ENCODE data around the gene REXO2.

REXO2 gene

GRCh38 chr11:114441921-114442320 lies 2.7 kb downstream of the REXO2 start:
- no peaks in the 10 kb centered on the region for H3K27me3 ChIP-seq (ENCODE audit: control insufficient read depth, insufficient read depth, low read length)
- H3K9ac ChIP-seq (ENCODE audit: low read depth, low read length): no peak overlapping the region
- H3K36me3 ChIP-seq (ENCODE audit: control insufficient read depth, insufficient read depth, low read length): peaks cover 49% of the 10 kb centered on the region
- no peak overlapping the region for H3K4me3 ChIP-seq (ENCODE audit: low read depth, low read length)
- H3K9me3 ChIP-seq (ENCODE audit: control insufficient read depth, insufficient read depth, low read length): no peaks in the 10 kb centered on the region
- H3K4me1 ChIP-seq (ENCODE audit: control insufficient read depth, insufficient read depth, low read length): peaks cover 37% of the 10 kb centered on the region
- no peak overlapping the region for H3K27ac ChIP-seq (ENCODE audit: low read depth, low read length)

- no peaks in the 10 kb centered on the region for H3K9me3 ChIP-seq (ENCODE audit: control insufficient read depth, insufficient read depth, low read length)
- H3K4me3 ChIP-seq (ENCODE audit: low read depth, low read length): no peak overlapping the region
- no peak overlapping the region for H3K9ac ChIP-seq (ENCODE audit: low read depth, low read length)
- peaks cover 52% of the 10 kb centered on the region for H3K36me3 ChIP-seq (ENCODE audit: control insufficient read depth, insufficient read depth, low read length)
- H3K27me3 ChIP-seq (ENCODE audit: control insufficient read depth, insufficient read depth, low read length): no peaks in the 10 kb centered on the region
- H3K27ac ChIP-seq (ENCODE audit: low read depth, low read length): no peak overlapping the region
- peaks cover 34% of the 10 kb centered on the region for H3K4me1 ChIP-seq (ENCODE audit: control insufficient read depth, insufficient read depth, low read length)
Observed at GRCh38 chr11:114442536-114442935, 3.3 kb downstream of the REXO2 start.

GRCh38 chr11:114447444-114447843 lies 8.2 kb downstream of the REXO2 start:
- Histone ChIP-seq H3K9me3 (ENCODE audit: control insufficient read depth, insufficient read depth, low read length) (no peaks in the 10 kb centered on the region), H3K4me3 (ENCODE audit: low read depth, low read length) (no peak overlapping the region), H3K27ac (ENCODE audit: low read depth, low read length) (no peak overlapping the region), H3K9ac (ENCODE audit: low read depth, low read length) (no peak overlapping the region), H3K27me3 (ENCODE audit: control insufficient read depth, insufficient read depth, low read length) (no peaks in the 10 kb centered on the region), H3K36me3 (ENCODE audit: control insufficient read depth, insufficient read depth, low read length) (peaks cover 84% of the 10 kb centered on the region), H3K4me1 (ENCODE audit: control insufficient read depth, insufficient read depth, low read length) (0 out of 2 replicates have a peak, but pooled peaks cover 5% of the 10 kb centered on the region)

GRCh38 chr11:114447892-114448291 lies 8.6 kb downstream of the REXO2 start:
- Histone ChIP-seq H3K27me3 (ENCODE audit: control insufficient read depth, insufficient read depth, low read length) (no peaks in the 10 kb centered on the region), H3K9me3 (ENCODE audit: control insufficient read depth, insufficient read depth, low read length) (no peaks in the 10 kb centered on the region), H3K9ac (ENCODE audit: low read depth, low read length) (no peak overlapping the region), H3K36me3 (ENCODE audit: control insufficient read depth, insufficient read depth, low read length) (peaks cover 85% of the 10 kb centered on the region), H3K4me3 (ENCODE audit: low read depth, low read length) (no peak overlapping the region), H3K4me1 (ENCODE audit: control insufficient read depth, insufficient read depth, low read length) (0 out of 2 replicates have a peak, but pooled peaks cover 5% of the 10 kb centered on the region), H3K27ac (ENCODE audit: low read depth, low read length) (no peak overlapping the region)

GRCh38 chr11:114448749-114449482 lies 9.6 kb downstream of the REXO2 start:
- H3K9ac ChIP-seq (ENCODE audit: low read depth, low read length): no peak overlapping the region
- peaks cover 89% of the 10 kb centered on the region for H3K36me3 ChIP-seq (ENCODE audit: control insufficient read depth, insufficient read depth, low read length)
- H3K27me3 ChIP-seq (ENCODE audit: control insufficient read depth, insufficient read depth, low read length): no peaks in the 10 kb centered on the region
- H3K9me3 ChIP-seq (ENCODE audit: control insufficient read depth, insufficient read depth, low read length): no peaks in the 10 kb centered on the region
- no peaks in the 10 kb centered on the region for H3K4me1 ChIP-seq (ENCODE audit: control insufficient read depth, insufficient read depth, low read length)
- H3K4me3 ChIP-seq (ENCODE audit: low read depth, low read length): no peak overlapping the region
- no peak overlapping the region for H3K27ac ChIP-seq (ENCODE audit: low read depth, low read length)

- Histone ChIP-seq H3K4me3 (ENCODE audit: low read depth, low read length) (no peak overlapping the region), H3K27me3 (ENCODE audit: control insufficient read depth, insufficient read depth, low read length) (no peaks in the 10 kb centered on the region), H3K9me3 (ENCODE audit: control insufficient read depth, insufficient read depth, low read length) (no peaks in the 10 kb centered on the region), H3K9ac (ENCODE audit: low read depth, low read length) (no peak overlapping the region), H3K27ac (ENCODE audit: low read depth, low read length) (no peak overlapping the region), H3K36me3 (ENCODE audit: control insufficient read depth, insufficient read depth, low read length) (peaks cover 82% of the 10 kb centered on the region), H3K4me1 (ENCODE audit: control insufficient read depth, insufficient read depth, low read length) (no peaks in the 10 kb centered on the region)
Observed at GRCh38 chr11:114449845-114450244, 10.6 kb downstream of the REXO2 start.

- no peaks in the 10 kb centered on the region for H3K27me3 ChIP-seq (ENCODE audit: control insufficient read depth, insufficient read depth, low read length)
- peaks cover 6% of the 10 kb centered on the region for H3K4me1 ChIP-seq (ENCODE audit: control insufficient read depth, insufficient read depth, low read length)
- H3K9ac ChIP-seq (ENCODE audit: low read depth, low read length): no peak overlapping the region
- H3K9me3 ChIP-seq (ENCODE audit: control insufficient read depth, insufficient read depth, low read length): no peaks in the 10 kb centered on the region
- H3K27ac ChIP-seq (ENCODE audit: low read depth, low read length): no peak overlapping the region
- peaks cover 62% of the 10 kb centered on the region for H3K36me3 ChIP-seq (ENCODE audit: control insufficient read depth, insufficient read depth, low read length)
- no peak overlapping the region for H3K4me3 ChIP-seq (ENCODE audit: low read depth, low read length)
Observed at GRCh38 chr11:114452399-114452798, 13.1 kb downstream of the REXO2 start.

GRCh38 chr11:114463999-114464398 lies 24.7 kb downstream of the REXO2 start:
- Histone ChIP-seq H3K36me3 (ENCODE audit: control insufficient read depth, insufficient read depth, low read length) (no peaks in the 10 kb centered on the region), H3K4me3 (ENCODE audit: low read depth, low read length) (no peak overlapping the region), H3K9ac (ENCODE audit: low read depth, low read length) (no peak overlapping the region), H3K27ac (ENCODE audit: low read depth, low read length) (no peak overlapping the region), H3K27me3 (ENCODE audit: control insufficient read depth, insufficient read depth, low read length) (no peaks in the 10 kb centered on the region), H3K4me1 (ENCODE audit: control insufficient read depth, insufficient read depth, low read length) (no peaks in the 10 kb centered on the region), H3K9me3 (ENCODE audit: control insufficient read depth, insufficient read depth, low read length) (no peaks in the 10 kb centered on the region)

- no peak overlapping the region for H3K27ac ChIP-seq (ENCODE audit: low read depth, low read length)
- no peaks in the 10 kb centered on the region for H3K9me3 ChIP-seq (ENCODE audit: control insufficient read depth, insufficient read depth, low read length)
- H3K4me1 ChIP-seq (ENCODE audit: control insufficient read depth, insufficient read depth, low read length): no peaks in the 10 kb centered on the region
- H3K27me3 ChIP-seq (ENCODE audit: control insufficient read depth, insufficient read depth, low read length): no peaks in the 10 kb centered on the region
- H3K36me3 ChIP-seq (ENCODE audit: control insufficient read depth, insufficient read depth, low read length): no peaks in the 10 kb centered on the region
- no peak overlapping the region for H3K4me3 ChIP-seq (ENCODE audit: low read depth, low read length)
- H3K9ac ChIP-seq (ENCODE audit: low read depth, low read length): no peak overlapping the region
Observed at GRCh38 chr11:114466742-114467141, 27.5 kb downstream of the REXO2 start.

GRCh38 chr11:114472661-114473060 lies 33.4 kb downstream of the REXO2 start:
- Histone ChIP-seq H3K9me3 (ENCODE audit: control insufficient read depth, insufficient read depth, low read length) (no peaks in the 10 kb centered on the region), H3K4me1 (ENCODE audit: control insufficient read depth, insufficient read depth, low read length) (peaks cover 16% of the 10 kb centered on the region), H3K27ac (ENCODE audit: low read depth, low read length) (no peak overlapping the region), H3K27me3 (ENCODE audit: control insufficient read depth, insufficient read depth, low read length) (no peaks in the 10 kb centered on the region), H3K36me3 (ENCODE audit: control insufficient read depth, insufficient read depth, low read length) (no peaks in the 10 kb centered on the region), H3K9ac (ENCODE audit: low read depth, low read length) (no peak overlapping the region), H3K4me3 (ENCODE audit: low read depth, low read length) (no peak overlapping the region)

- Histone ChIP-seq H3K27me3 (ENCODE audit: control insufficient read depth, insufficient read depth, low read length) (no peaks in the 10 kb centered on the region), H3K36me3 (ENCODE audit: control insufficient read depth, insufficient read depth, low read length) (no peaks in the 10 kb centered on the region), H3K9ac (ENCODE audit: low read depth, low read length) (peak overlapping the region; percentile 64), H3K27ac (ENCODE audit: low read depth, low read length) (peak overlapping the region; percentile 95), H3K9me3 (ENCODE audit: control insufficient read depth, insufficient read depth, low read length) (peaks cover 6% of the 10 kb centered on the region; the same call in 1 of the 2 replicates), H3K4me1 (ENCODE audit: control insufficient read depth, insufficient read depth, low read length) (peaks cover 68% of the 10 kb centered on the region), H3K4me3 (ENCODE audit: low read depth, low read length) (peak overlapping the region; percentile 57)
Observed at GRCh38 chr11:114478001-114478410, 38.7 kb downstream of the REXO2 start.

Measured in HUES48 (cell line).